ENCODE results near the gene GATB.
"Not testable (repeated sequence)": the region's sequence is repeated elsewhere in the genome, so short reads cannot be mapped to it uniquely, and the experiment has no call there.

Gene GATB

DNA sequence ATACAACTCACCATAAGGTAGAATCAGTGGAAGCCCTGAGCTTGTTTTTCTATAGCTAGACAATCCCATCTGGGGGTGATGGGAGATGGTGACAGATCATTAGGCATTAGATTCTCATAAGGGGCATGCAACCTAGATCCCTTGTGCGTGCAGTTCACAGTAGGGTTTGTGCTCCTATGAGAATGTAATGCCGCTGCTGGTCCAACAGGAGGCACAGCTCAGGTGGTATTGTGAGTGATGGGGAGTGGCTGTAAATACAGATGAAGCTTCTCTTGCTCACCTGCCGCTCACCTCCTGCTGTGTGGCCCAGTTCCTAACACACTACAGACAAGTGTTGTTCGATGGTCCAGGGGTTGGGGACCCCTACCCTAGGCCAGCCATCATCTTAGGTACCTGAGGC, 5.9 kb upstream of the GATB start:
- Histone ChIP-seq H3K27ac (ENCODE audit: low read depth, low read length) (no peak overlapping the region), H3K4me3 (ENCODE audit: low read depth, low read length) (no peak overlapping the region), H3K36me3 (ENCODE audit: control insufficient read depth, insufficient read depth, low read length) (no peaks in the 10 kb centered on the region), H3K27me3 (ENCODE audit: control insufficient read depth, insufficient read depth, low read length) (no peaks in the 10 kb centered on the region), H3K9ac (ENCODE audit: low read depth, low read length) (no peak overlapping the region), H3K9me3 (ENCODE audit: control insufficient read depth, insufficient read depth, low read length) (no peaks in the 10 kb centered on the region), H3K4me1 (ENCODE audit: control insufficient read depth, insufficient read depth, low read length) (peaks cover 14% of the 10 kb centered on the region)

DNA sequence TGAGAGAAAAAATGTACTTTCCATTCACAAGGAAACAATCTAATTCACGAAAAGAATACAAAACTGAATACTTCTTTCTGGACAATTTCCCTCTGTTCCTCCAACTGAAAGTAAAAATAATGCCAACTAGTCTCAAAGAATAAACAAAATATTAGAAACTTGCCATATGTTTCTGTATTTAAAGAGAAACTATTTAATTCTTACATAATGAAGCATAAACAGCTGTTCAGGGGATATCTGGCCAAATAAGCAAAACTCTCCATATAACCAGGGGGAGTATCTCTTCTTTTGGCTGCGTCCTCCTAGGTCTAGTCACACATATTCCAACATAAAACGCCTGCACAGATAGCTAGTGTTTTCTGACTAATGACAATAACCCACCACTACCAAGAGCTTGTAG, 805 bp downstream of the GATB start:
- H3K9ac ChIP-seq (ENCODE audit: low read depth, low read length), result peak overlapping the region; percentile 86; the same call in 1 of the 2 replicates
- H3K9me3 ChIP-seq (ENCODE audit: control insufficient read depth, insufficient read depth, low read length), result no peaks in the 10 kb centered on the region
- no peaks in the 10 kb centered on the region for H3K27me3 ChIP-seq (ENCODE audit: control insufficient read depth, insufficient read depth, low read length)
- peak overlapping the region; percentile 83 for H3K4me3 ChIP-seq (ENCODE audit: low read depth, low read length)
- H3K4me1 ChIP-seq (ENCODE audit: control insufficient read depth, insufficient read depth, low read length), result peaks cover 5% of the 10 kb centered on the region; the same call in 1 of the 2 replicates
- H3K27ac ChIP-seq (ENCODE audit: low read depth, low read length), result no peak overlapping the region
- peaks cover 11% of the 10 kb centered on the region for H3K36me3 ChIP-seq (ENCODE audit: control insufficient read depth, insufficient read depth, low read length)

GRCh38 chr4:151753056-151753455, 7.8 kb downstream of the GATB start:
- no peaks in the 10 kb centered on the region for H3K9me3 ChIP-seq (ENCODE audit: control insufficient read depth, insufficient read depth, low read length)
- H3K36me3 ChIP-seq (ENCODE audit: control insufficient read depth, insufficient read depth, low read length), result peaks cover 11% of the 10 kb centered on the region
- H3K4me3 ChIP-seq (ENCODE audit: low read depth, low read length), result no peak overlapping the region
- no peaks in the 10 kb centered on the region for H3K27me3 ChIP-seq (ENCODE audit: control insufficient read depth, insufficient read depth, low read length)
- no peak overlapping the region for H3K9ac ChIP-seq (ENCODE audit: low read depth, low read length)
- H3K4me1 ChIP-seq (ENCODE audit: control insufficient read depth, insufficient read depth, low read length), result no peaks in the 10 kb centered on the region
- H3K27ac ChIP-seq (ENCODE audit: low read depth, low read length), result peak overlapping the region; percentile 54

- Histone ChIP-seq H3K36me3 (ENCODE audit: control insufficient read depth, insufficient read depth, low read length) (peaks cover 3% of the 10 kb centered on the region; the same call in 1 of the 2 replicates), H3K27ac (ENCODE audit: low read depth, low read length) (no peak overlapping the region), H3K9ac (ENCODE audit: low read depth, low read length) (no peak overlapping the region), H3K27me3 (ENCODE audit: control insufficient read depth, insufficient read depth, low read length) (no peaks in the 10 kb centered on the region), H3K9me3 (ENCODE audit: control insufficient read depth, insufficient read depth, low read length) (no peaks in the 10 kb centered on the region), H3K4me3 (ENCODE audit: low read depth, low read length) (no peak overlapping the region), H3K4me1 (ENCODE audit: control insufficient read depth, insufficient read depth, low read length) (peaks cover 15% of the 10 kb centered on the region)
Measured at GRCh38 chr4:151750156-151750555, 10.7 kb downstream of the GATB start.

DNA sequence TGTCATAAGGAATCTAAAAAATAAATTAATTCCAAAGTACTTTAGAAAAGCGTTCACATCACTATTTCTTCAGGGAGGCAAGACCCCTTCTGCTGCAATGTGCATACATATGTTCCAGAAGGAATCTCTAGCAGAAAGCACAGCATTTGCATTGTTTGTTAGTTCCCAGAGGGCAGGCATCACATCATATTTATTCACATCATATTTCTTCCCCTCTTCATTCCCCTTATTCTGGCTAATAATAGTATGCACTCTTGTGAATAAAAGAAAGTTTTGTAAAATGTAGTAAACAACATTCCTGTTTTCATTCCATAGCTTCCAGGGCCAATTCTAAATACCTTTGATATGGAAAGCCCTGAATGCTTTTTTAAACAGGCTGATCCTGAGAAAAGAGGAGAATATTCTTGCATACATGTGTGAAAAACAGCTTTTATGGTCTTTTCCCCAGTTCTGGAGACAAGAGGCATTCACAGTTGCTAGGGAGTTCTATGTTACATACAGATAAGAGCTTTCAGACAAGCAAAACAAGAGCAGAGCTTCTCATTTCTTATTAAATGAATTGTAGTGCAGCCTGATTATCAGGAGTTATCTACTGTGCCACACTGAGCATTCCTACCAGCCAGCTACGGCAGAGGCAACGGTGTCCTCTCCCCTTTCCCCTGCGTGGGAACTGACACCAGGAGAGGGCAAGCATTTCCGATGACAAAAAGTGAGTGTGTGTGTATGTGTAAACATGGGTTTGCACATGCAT, 15.2 kb downstream of the GATB start:
- peak overlapping the region; percentile 80 for H3K27ac ChIP-seq (ENCODE audit: low read depth, low read length)
- no peaks in the 10 kb centered on the region for H3K36me3 ChIP-seq (ENCODE audit: control insufficient read depth, insufficient read depth, low read length)

GRCh38 chr4:151744614-151745013, 16.2 kb downstream of the GATB start:
- Histone ChIP-seq H3K9me3 (ENCODE audit: control insufficient read depth, insufficient read depth, low read length) (no peaks in the 10 kb centered on the region), H3K9ac (ENCODE audit: low read depth, low read length) (no peak overlapping the region; the same call in 1 of the 2 replicates), H3K27ac (ENCODE audit: low read depth, low read length) (peak overlapping the region; percentile 80), H3K36me3 (ENCODE audit: control insufficient read depth, insufficient read depth, low read length) (no peaks in the 10 kb centered on the region), H3K27me3 (ENCODE audit: control insufficient read depth, insufficient read depth, low read length) (no peaks in the 10 kb centered on the region), H3K4me3 (ENCODE audit: low read depth, low read length) (no peak overlapping the region), H3K4me1 (ENCODE audit: control insufficient read depth, insufficient read depth, low read length) (peaks cover 36% of the 10 kb centered on the region)

More for the DNA sequence above, 15.2 kb downstream of the GATB start:
- no peaks in the 10 kb centered on the region for H3K9me3 ChIP-seq (ENCODE audit: control insufficient read depth, insufficient read depth, low read length)
- no peak overlapping the region for H3K4me3 ChIP-seq (ENCODE audit: low read depth, low read length)
- H3K9ac ChIP-seq (ENCODE audit: low read depth, low read length), result no peak overlapping the region
- H3K27me3 ChIP-seq (ENCODE audit: control insufficient read depth, insufficient read depth, low read length), result no peaks in the 10 kb centered on the region
- H3K4me1 ChIP-seq (ENCODE audit: control insufficient read depth, insufficient read depth, low read length), result peaks cover 36% of the 10 kb centered on the region

DNA sequence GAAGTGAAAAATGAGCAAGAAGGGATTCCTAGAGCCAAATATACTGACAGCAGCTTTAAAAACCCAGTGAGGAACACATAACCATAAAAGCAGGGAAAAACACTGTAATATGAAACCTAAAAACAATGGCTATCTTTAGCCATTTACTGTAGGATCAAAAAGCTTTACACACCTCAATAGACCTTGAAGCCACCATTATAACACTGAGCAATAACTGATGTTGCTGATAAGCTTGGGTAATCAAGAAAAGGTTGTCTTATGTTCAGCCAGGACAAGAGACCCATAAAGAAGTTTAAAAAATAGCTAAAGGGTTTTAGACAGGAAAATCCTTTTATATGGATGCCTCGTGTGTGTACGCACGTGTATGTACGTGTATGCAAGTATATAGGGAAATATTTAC, 16.9 kb downstream of the GATB start:
- no peaks in the 10 kb centered on the region for H3K27me3 ChIP-seq (ENCODE audit: control insufficient read depth, insufficient read depth, low read length)
- H3K9me3 ChIP-seq (ENCODE audit: control insufficient read depth, insufficient read depth, low read length), result no peaks in the 10 kb centered on the region
- no peak overlapping the region; the same call in 1 of the 2 replicates for H3K9ac ChIP-seq (ENCODE audit: low read depth, low read length)
- no peaks in the 10 kb centered on the region for H3K36me3 ChIP-seq (ENCODE audit: control insufficient read depth, insufficient read depth, low read length)
- peaks cover 36% of the 10 kb centered on the region for H3K4me1 ChIP-seq (ENCODE audit: control insufficient read depth, insufficient read depth, low read length)
- H3K4me3 ChIP-seq (ENCODE audit: low read depth, low read length), result no peak overlapping the region
- peak overlapping the region; percentile 72 for H3K27ac ChIP-seq (ENCODE audit: low read depth, low read length)

- Histone ChIP-seq H3K4me3 (ENCODE audit: low read depth, low read length) (no peak overlapping the region), H3K27ac (ENCODE audit: low read depth, low read length) (peak overlapping the region; percentile 72), H3K9me3 (ENCODE audit: control insufficient read depth, insufficient read depth, low read length) (no peaks in the 10 kb centered on the region), H3K36me3 (ENCODE audit: control insufficient read depth, insufficient read depth, low read length) (no peaks in the 10 kb centered on the region), H3K9ac (ENCODE audit: low read depth, low read length) (no peak overlapping the region), H3K4me1 (ENCODE audit: control insufficient read depth, insufficient read depth, low read length) (peaks cover 36% of the 10 kb centered on the region), H3K27me3 (ENCODE audit: control insufficient read depth, insufficient read depth, low read length) (no peaks in the 10 kb centered on the region)
Measured at GRCh38 chr4:151743128-151743854, 17.5 kb downstream of the GATB start.

- Histone ChIP-seq H3K36me3 (ENCODE audit: control insufficient read depth, insufficient read depth, low read length) (no peaks in the 10 kb centered on the region; the same call in 1 of the 2 replicates), H3K27ac (ENCODE audit: low read depth, low read length) (no peak overlapping the region), H3K9ac (ENCODE audit: low read depth, low read length) (no peak overlapping the region), H3K9me3 (ENCODE audit: control insufficient read depth, insufficient read depth, low read length) (peaks cover 20% of the 10 kb centered on the region), H3K27me3 (ENCODE audit: control insufficient read depth, insufficient read depth, low read length) (no peaks in the 10 kb centered on the region), H3K4me1 (ENCODE audit: control insufficient read depth, insufficient read depth, low read length) (peaks cover 9% of the 10 kb centered on the region; the same call in 1 of the 2 replicates), H3K4me3 (ENCODE audit: low read depth, low read length) (no peak overlapping the region)
Measured at GRCh38 chr4:151738720-151739517, 21.9 kb downstream of the GATB start.

DNA sequence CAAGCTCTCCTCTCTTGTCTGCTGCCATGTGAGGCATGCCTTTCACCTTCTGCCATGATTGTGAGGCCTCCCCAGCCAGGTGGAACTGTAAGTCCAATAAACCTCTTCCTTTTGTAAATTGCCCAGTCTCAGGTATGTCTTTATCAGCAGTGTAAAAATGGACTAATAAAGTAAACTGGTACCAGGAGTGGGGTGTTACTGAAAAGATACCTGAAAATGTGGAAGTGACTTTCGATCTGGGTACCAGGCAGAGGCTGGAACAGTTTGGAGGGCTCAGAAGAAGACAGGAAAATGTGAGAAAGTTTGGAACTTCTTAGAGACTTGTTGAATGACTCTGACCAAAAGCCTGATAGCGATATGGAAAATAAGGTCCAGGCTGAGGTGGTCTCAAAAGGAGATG, 24.0 kb downstream of the GATB start:
- not testable (repeated sequence) for H3K27ac ChIP-seq (ENCODE audit: low read depth, low read length); H3K4me3 ChIP-seq (ENCODE audit: low read depth, low read length); H3K36me3 ChIP-seq (ENCODE audit: control insufficient read depth, insufficient read depth, low read length); H3K4me1 ChIP-seq (ENCODE audit: control insufficient read depth, insufficient read depth, low read length); H3K9ac ChIP-seq (ENCODE audit: low read depth, low read length); H3K27me3 ChIP-seq (ENCODE audit: control insufficient read depth, insufficient read depth, low read length)
- H3K9me3 ChIP-seq (ENCODE audit: control insufficient read depth, insufficient read depth, low read length), result peaks cover 20% of the 10 kb centered on the region

Measured in HUES48 (cell line).